Measurements from ENCODE around the gene NCKAP5L.
"Not testable (repeated sequence)": the region's sequence is repeated elsewhere in the genome, so short reads cannot be mapped to it uniquely, and the experiment has no call there.

The NCKAP5L gene

GRCh38 chr12:49865109-49865781 lies 37.0 kb upstream of the NCKAP5L start:
- Histone ChIP-seq H3K27ac (ENCODE audit: low read depth in 2 of 2, low read length in 2 of 2) (no peak overlapping the region), H3K9ac (ENCODE audit: low read depth in 1 of 2, low read length in 2 of 2) (no peak overlapping the region), H3K27me3 (ENCODE audit: control insufficient read depth in 2 of 2, insufficient read depth in 2 of 2, low read length in 2 of 2) (no peaks in the 10 kb centered on the region), H3K4me3 (ENCODE audit: low read length in 2 of 2) (no peak overlapping the region), H3K9me3 (ENCODE audit: control insufficient read depth in 2 of 2, low read length in 2 of 2) (no peaks in the 10 kb centered on the region), H3K4me1 (ENCODE audit: control insufficient read depth in 2 of 2, insufficient read depth in 2 of 2, low read length in 2 of 2) (peaks cover 6 to 22% of the 10 kb centered on the region in 2 donors), H3K36me3 (ENCODE audit: control insufficient read depth in 2 of 2, insufficient read depth in 2 of 2, low read length in 2 of 2) (no peaks in the 10 kb centered on the region)

GRCh38 chr12:49864798-49865090 lies 36.5 kb upstream of the NCKAP5L start:
- Histone ChIP-seq H3K27ac (ENCODE audit: low read depth in 2 of 2, low read length in 2 of 2) (no peak overlapping the region), H3K4me3 (ENCODE audit: low read length in 2 of 2) (no peak overlapping the region), H3K9ac (ENCODE audit: low read depth in 1 of 2, low read length in 2 of 2) (no peak overlapping the region), H3K4me1 (ENCODE audit: control insufficient read depth in 2 of 2, insufficient read depth in 2 of 2, low read length in 2 of 2) (peaks cover 6 to 22% of the 10 kb centered on the region in 2 donors), H3K27me3 (ENCODE audit: control insufficient read depth in 2 of 2, insufficient read depth in 2 of 2, low read length in 2 of 2) (no peaks in the 10 kb centered on the region), H3K9me3 (ENCODE audit: control insufficient read depth in 2 of 2, low read length in 2 of 2) (no peaks in the 10 kb centered on the region), H3K36me3 (ENCODE audit: control insufficient read depth in 2 of 2, insufficient read depth in 2 of 2, low read length in 2 of 2) (no peaks in the 10 kb centered on the region)

GRCh38 chr12:49863946-49864797 lies 36.0 kb upstream of the NCKAP5L start:
- Histone ChIP-seq H3K4me3 (ENCODE audit: low read length in 2 of 2) (no peak overlapping the region), H3K9me3 (ENCODE audit: control insufficient read depth in 2 of 2, low read length in 2 of 2) (no peaks in the 10 kb centered on the region), H3K36me3 (ENCODE audit: control insufficient read depth in 2 of 2, insufficient read depth in 2 of 2, low read length in 2 of 2) (no peaks in the 10 kb centered on the region), H3K27ac (ENCODE audit: low read depth in 2 of 2, low read length in 2 of 2) (no peak overlapping the region), H3K4me1 (ENCODE audit: control insufficient read depth in 2 of 2, insufficient read depth in 2 of 2, low read length in 2 of 2) (peaks cover 6 to 21% of the 10 kb centered on the region in 2 donors), H3K27me3 (ENCODE audit: control insufficient read depth in 2 of 2, insufficient read depth in 2 of 2, low read length in 2 of 2) (no peaks in the 10 kb centered on the region), H3K9ac (ENCODE audit: low read depth in 1 of 2, low read length in 2 of 2) (no peak overlapping the region)

- peaks cover 0 to 10% of the 10 kb centered on the region in 2 donors for H3K4me1 ChIP-seq (ENCODE audit: control insufficient read depth in 2 of 2, insufficient read depth in 2 of 2, low read length in 2 of 2)
- not testable (repeated sequence) for H3K36me3 ChIP-seq (ENCODE audit: control insufficient read depth in 2 of 2, insufficient read depth in 2 of 2, low read length in 2 of 2); H3K9me3 ChIP-seq (ENCODE audit: control insufficient read depth in 2 of 2, low read length in 2 of 2); H3K9ac ChIP-seq (ENCODE audit: low read depth in 1 of 2, low read length in 2 of 2); H3K27ac ChIP-seq (ENCODE audit: low read depth in 2 of 2, low read length in 2 of 2); H3K27me3 ChIP-seq (ENCODE audit: control insufficient read depth in 2 of 2, insufficient read depth in 2 of 2, low read length in 2 of 2); H3K4me3 ChIP-seq (ENCODE audit: low read length in 2 of 2)
Measured at GRCh38 chr12:49860921-49861320, 32.7 kb upstream of the NCKAP5L start.

- not testable (repeated sequence) for H3K4me1 ChIP-seq (ENCODE audit: control insufficient read depth in 2 of 2, insufficient read depth in 2 of 2, low read length in 2 of 2); H3K27ac ChIP-seq (ENCODE audit: low read depth in 2 of 2, low read length in 2 of 2); H3K4me3 ChIP-seq (ENCODE audit: low read length in 2 of 2); H3K27me3 ChIP-seq (ENCODE audit: control insufficient read depth in 2 of 2, insufficient read depth in 2 of 2, low read length in 2 of 2); H3K9ac ChIP-seq (ENCODE audit: low read depth in 1 of 2, low read length in 2 of 2); H3K36me3 ChIP-seq (ENCODE audit: control insufficient read depth in 2 of 2, insufficient read depth in 2 of 2, low read length in 2 of 2); H3K9me3 ChIP-seq (ENCODE audit: control insufficient read depth in 2 of 2, low read length in 2 of 2)
Measured at GRCh38 chr12:49855890-49856289, 27.7 kb upstream of the NCKAP5L start.

- Histone ChIP-seq H3K4me1 (ENCODE audit: control insufficient read depth in 2 of 2, insufficient read depth in 2 of 2, low read length in 2 of 2) (no peaks in the 10 kb centered on the region), H3K27ac (ENCODE audit: low read depth in 2 of 2, low read length in 2 of 2) (no peak overlapping the region), H3K27me3 (ENCODE audit: control insufficient read depth in 2 of 2, insufficient read depth in 2 of 2, low read length in 2 of 2) (peaks cover 0 to 2% of the 10 kb centered on the region in 2 donors), H3K36me3 (ENCODE audit: control insufficient read depth in 2 of 2, insufficient read depth in 2 of 2, low read length in 2 of 2) (no peaks in the 10 kb centered on the region), H3K9me3 (ENCODE audit: control insufficient read depth in 2 of 2, low read length in 2 of 2) (no peaks in the 10 kb centered on the region), H3K9ac (ENCODE audit: low read depth in 1 of 2, low read length in 2 of 2) (no peak overlapping the region), H3K4me3 (ENCODE audit: low read length in 2 of 2) (no peak overlapping the region)
Measured at GRCh38 chr12:49854976-49855375, 26.8 kb upstream of the NCKAP5L start.

- H3K9me3 ChIP-seq (ENCODE audit: control insufficient read depth in 2 of 2, low read length in 2 of 2), result no peaks in the 10 kb centered on the region
- H3K27ac ChIP-seq (ENCODE audit: low read depth in 2 of 2, low read length in 2 of 2), result no peak overlapping the region
- H3K36me3 ChIP-seq (ENCODE audit: control insufficient read depth in 2 of 2, insufficient read depth in 2 of 2, low read length in 2 of 2), result no peaks in the 10 kb centered on the region
- H3K9ac ChIP-seq (ENCODE audit: low read depth in 1 of 2, low read length in 2 of 2), result no peak overlapping the region
- H3K4me1 ChIP-seq (ENCODE audit: control insufficient read depth in 2 of 2, insufficient read depth in 2 of 2, low read length in 2 of 2), result no peaks in the 10 kb centered on the region
- no peak overlapping the region for H3K4me3 ChIP-seq (ENCODE audit: low read length in 2 of 2)
- H3K27me3 ChIP-seq (ENCODE audit: control insufficient read depth in 2 of 2, insufficient read depth in 2 of 2, low read length in 2 of 2), result peaks cover 2 to 5% of the 10 kb centered on the region in 2 donors
Measured at GRCh38 chr12:49853671-49854070, 25.5 kb upstream of the NCKAP5L start.

- H3K4me1 ChIP-seq (ENCODE audit: control insufficient read depth in 2 of 2, insufficient read depth in 2 of 2, low read length in 2 of 2), result peaks cover 3 to 5% of the 10 kb centered on the region in 2 donors
- H3K36me3 ChIP-seq (ENCODE audit: control insufficient read depth in 2 of 2, insufficient read depth in 2 of 2, low read length in 2 of 2), result no peaks in the 10 kb centered on the region
- no peak overlapping the region for H3K4me3 ChIP-seq (ENCODE audit: low read length in 2 of 2)
- peaks cover 7 to 11% of the 10 kb centered on the region in 2 donors for H3K27me3 ChIP-seq (ENCODE audit: control insufficient read depth in 2 of 2, insufficient read depth in 2 of 2, low read length in 2 of 2)
- H3K27ac ChIP-seq (ENCODE audit: low read depth in 2 of 2, low read length in 2 of 2), result no peak overlapping the region
- H3K9me3 ChIP-seq (ENCODE audit: control insufficient read depth in 2 of 2, low read length in 2 of 2), result no peaks in the 10 kb centered on the region
- H3K9ac ChIP-seq (ENCODE audit: low read depth in 1 of 2, low read length in 2 of 2), result no peak overlapping the region
Measured at GRCh38 chr12:49847161-49847560, 18.9 kb upstream of the NCKAP5L start.

- no peak overlapping the region for H3K27ac ChIP-seq (ENCODE audit: low read depth in 2 of 2, low read length in 2 of 2)
- H3K9me3 ChIP-seq (ENCODE audit: control insufficient read depth in 2 of 2, low read length in 2 of 2), result no peaks in the 10 kb centered on the region
- H3K4me1 ChIP-seq (ENCODE audit: control insufficient read depth in 2 of 2, insufficient read depth in 2 of 2, low read length in 2 of 2), result peaks cover 3 to 10% of the 10 kb centered on the region in 2 donors
- no peak overlapping the region for H3K4me3 ChIP-seq (ENCODE audit: low read length in 2 of 2)
- no peak overlapping the region for H3K9ac ChIP-seq (ENCODE audit: low read depth in 1 of 2, low read length in 2 of 2)
- H3K36me3 ChIP-seq (ENCODE audit: control insufficient read depth in 2 of 2, insufficient read depth in 2 of 2, low read length in 2 of 2), result no peaks in the 10 kb centered on the region
- H3K27me3 ChIP-seq (ENCODE audit: control insufficient read depth in 2 of 2, insufficient read depth in 2 of 2, low read length in 2 of 2), result peaks cover 5 to 11% of the 10 kb centered on the region in 2 donors
Measured at GRCh38 chr12:49846032-49846431, 17.8 kb upstream of the NCKAP5L start.

GRCh38 chr12:49843876-49844437 lies 15.7 kb upstream of the NCKAP5L start:
- H3K27me3 ChIP-seq (ENCODE audit: control insufficient read depth in 2 of 2, insufficient read depth in 2 of 2, low read length in 2 of 2), result peaks cover 5 to 6% of the 10 kb centered on the region in 2 donors
- no peaks in the 10 kb centered on the region for H3K36me3 ChIP-seq (ENCODE audit: control insufficient read depth in 2 of 2, insufficient read depth in 2 of 2, low read length in 2 of 2)
- no peak overlapping the region for H3K4me3 ChIP-seq (ENCODE audit: low read length in 2 of 2)
- no peak overlapping the region for H3K9ac ChIP-seq (ENCODE audit: low read depth in 1 of 2, low read length in 2 of 2)
- H3K27ac ChIP-seq (ENCODE audit: low read depth in 2 of 2, low read length in 2 of 2), result no peak overlapping the region
- no peaks in the 10 kb centered on the region for H3K9me3 ChIP-seq (ENCODE audit: control insufficient read depth in 2 of 2, low read length in 2 of 2)
- H3K4me1 ChIP-seq (ENCODE audit: control insufficient read depth in 2 of 2, insufficient read depth in 2 of 2, low read length in 2 of 2), result peaks cover 3 to 10% of the 10 kb centered on the region in 2 donors
